HCT116 (cell line): ENCODE measurements around the gene TECTA.

Experiments
- EZH2 ChIP-seq: fragments of 200-600 bp; sonication (generic); IDR thresholded peaks from 2 replicates; pipeline ENCODE4 v1.6.1; 2017; ENCODE audit warnings: antibody characterized with exemption, mixed run types
- POLR2A ChIP-seq: IDR thresholded peaks from 2 replicates; pipeline ENCODE4 v1.7.0; 2011; ENCODE audit warnings: borderline replicate concordance; ENCODE audit not compliant: insufficient read depth, insufficient read length; ENCODE audit errors: extremely low read depth
- POLR2AphosphoS5 ChIP-seq: IDR thresholded peaks from 2 replicates; pipeline ENCODE4 v1.6.1; 2011; ENCODE audit warnings: mild to moderate bottlenecking, low read depth, low read length, moderate library complexity
- ZFX ChIP-seq: fragments of 450-650 bp; IDR thresholded peaks from 2 replicates; pipeline ENCODE4 v1.6.1; 2017
- TF ChIP-seq, protein P1 (sequence below), 3 experiments: fragments of 200-600 bp in 1 of 3; sonication (generic) in 1 of 3; IDR thresholded peaks in 2 of 3; conservative IDR thresholded peaks in 1 of 3; 2 replicates each; pipeline ENCODE4 v1.5.1; 2012 to 2017; ENCODE audit warnings: low read depth in 2 of 3, low read length in 2 of 3, antibody characterized with exemption in 1 of 3, borderline replicate concordance in 1 of 3, control low read depth in 1 of 3, mild to moderate bottlenecking in 1 of 3, mixed read lengths in 1 of 3, mixed run types in 1 of 3, moderate library complexity in 1 of 3; ENCODE audit not compliant: insufficient read depth in 1 of 3
- TF ChIP-seq, protein P2 (sequence below): IDR thresholded peaks from 2 replicates; pipeline ENCODE4 v1.6.1; 2012; ENCODE audit warnings: low read depth

- TF ChIP-seq POLR2AphosphoS5: no peak
- no peak for TF ChIP-seq POLR2A
- TF ChIP-seq, protein P1, sequence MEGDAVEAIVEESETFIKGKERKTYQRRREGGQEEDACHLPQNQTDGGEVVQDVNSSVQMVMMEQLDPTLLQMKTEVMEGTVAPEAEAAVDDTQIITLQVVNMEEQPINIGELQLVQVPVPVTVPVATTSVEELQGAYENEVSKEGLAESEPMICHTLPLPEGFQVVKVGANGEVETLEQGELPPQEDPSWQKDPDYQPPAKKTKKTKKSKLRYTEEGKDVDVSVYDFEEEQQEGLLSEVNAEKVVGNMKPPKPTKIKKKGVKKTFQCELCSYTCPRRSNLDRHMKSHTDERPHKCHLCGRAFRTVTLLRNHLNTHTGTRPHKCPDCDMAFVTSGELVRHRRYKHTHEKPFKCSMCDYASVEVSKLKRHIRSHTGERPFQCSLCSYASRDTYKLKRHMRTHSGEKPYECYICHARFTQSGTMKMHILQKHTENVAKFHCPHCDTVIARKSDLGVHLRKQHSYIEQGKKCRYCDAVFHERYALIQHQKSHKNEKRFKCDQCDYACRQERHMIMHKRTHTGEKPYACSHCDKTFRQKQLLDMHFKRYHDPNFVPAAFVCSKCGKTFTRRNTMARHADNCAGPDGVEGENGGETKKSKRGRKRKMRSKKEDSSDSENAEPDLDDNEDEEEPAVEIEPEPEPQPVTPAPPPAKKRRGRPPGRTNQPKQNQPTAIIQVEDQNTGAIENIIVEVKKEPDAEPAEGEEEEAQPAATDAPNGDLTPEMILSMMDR (IDR thresholded peaks at IDR 0.05 in 2 of 3, conservative IDR thresholded peaks at IDR 0.05 in 1 of 3; ENCODE audit: borderline replicate concordance in 1 of 3, insufficient read depth in 1 of 3, low read depth in 2 of 3, low read length in 2 of 3): no peak
- no peak for TF ChIP-seq EZH2
- TF ChIP-seq, protein P2, sequence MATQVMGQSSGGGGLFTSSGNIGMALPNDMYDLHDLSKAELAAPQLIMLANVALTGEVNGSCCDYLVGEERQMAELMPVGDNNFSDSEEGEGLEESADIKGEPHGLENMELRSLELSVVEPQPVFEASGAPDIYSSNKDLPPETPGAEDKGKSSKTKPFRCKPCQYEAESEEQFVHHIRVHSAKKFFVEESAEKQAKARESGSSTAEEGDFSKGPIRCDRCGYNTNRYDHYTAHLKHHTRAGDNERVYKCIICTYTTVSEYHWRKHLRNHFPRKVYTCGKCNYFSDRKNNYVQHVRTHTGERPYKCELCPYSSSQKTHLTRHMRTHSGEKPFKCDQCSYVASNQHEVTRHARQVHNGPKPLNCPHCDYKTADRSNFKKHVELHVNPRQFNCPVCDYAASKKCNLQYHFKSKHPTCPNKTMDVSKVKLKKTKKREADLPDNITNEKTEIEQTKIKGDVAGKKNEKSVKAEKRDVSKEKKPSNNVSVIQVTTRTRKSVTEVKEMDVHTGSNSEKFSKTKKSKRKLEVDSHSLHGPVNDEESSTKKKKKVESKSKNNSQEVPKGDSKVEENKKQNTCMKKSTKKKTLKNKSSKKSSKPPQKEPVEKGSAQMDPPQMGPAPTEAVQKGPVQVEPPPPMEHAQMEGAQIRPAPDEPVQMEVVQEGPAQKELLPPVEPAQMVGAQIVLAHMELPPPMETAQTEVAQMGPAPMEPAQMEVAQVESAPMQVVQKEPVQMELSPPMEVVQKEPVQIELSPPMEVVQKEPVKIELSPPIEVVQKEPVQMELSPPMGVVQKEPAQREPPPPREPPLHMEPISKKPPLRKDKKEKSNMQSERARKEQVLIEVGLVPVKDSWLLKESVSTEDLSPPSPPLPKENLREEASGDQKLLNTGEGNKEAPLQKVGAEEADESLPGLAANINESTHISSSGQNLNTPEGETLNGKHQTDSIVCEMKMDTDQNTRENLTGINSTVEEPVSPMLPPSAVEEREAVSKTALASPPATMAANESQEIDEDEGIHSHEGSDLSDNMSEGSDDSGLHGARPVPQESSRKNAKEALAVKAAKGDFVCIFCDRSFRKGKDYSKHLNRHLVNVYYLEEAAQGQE: no peak
- TF ChIP-seq ZFX: no peak
These were observed 10.8 kb upstream of the TECTA start for GRCh38 chr11:121090145-121090721.
